Activated naive CD4-positive, alpha-beta T cell treated with anti-CD3 and anti-CD28 coated beads, Interleukin-2, amount 10 ng/mL, durations not matched to agents 7 days and 5 days (primary cell): ENCODE results near the gene SLC12A1.

ENCODE experiments used
- CTCF ChIA-PET: fragments of 350-600 bp; sonication (Branson Sonifier 250); formaldehyde crosslinking; loops from one replicate; lab custom pipeline; 2021; ENCODE audit warnings: antibody characterized with exemption; lab: Charles Lee
- DNase-seq: peaks from one replicate; pipeline ENCODE4 v3.0.0-alpha.2; 2020
- H3K27ac Mint-ChIP-seq: one replicate; pipeline ENCODE4 v1.8.0; 2021; ENCODE audit warnings: mild to moderate bottlenecking, moderate library complexity, mixed read lengths
- H3K27me3 Mint-ChIP-seq: one replicate; pipeline ENCODE4 v1.8.0; 2021; ENCODE audit warnings: mild to moderate bottlenecking, mixed read lengths
- H3K36me3 Mint-ChIP-seq: one replicate; pipeline ENCODE4 v1.8.0; 2021; ENCODE audit warnings: mixed read lengths
- H3K4me1 Mint-ChIP-seq: one replicate; pipeline ENCODE4 v1.8.0; 2021; ENCODE audit warnings: mixed read lengths
- H3K4me3 Mint-ChIP-seq: one replicate; pipeline ENCODE4 v1.8.0; 2021; ENCODE audit warnings: mild to moderate bottlenecking, moderate library complexity, mixed read lengths
- H3K9me3 Mint-ChIP-seq: one replicate; pipeline ENCODE4 v1.8.0; 2021; ENCODE audit warnings: mixed read lengths

SLC12A1 gene

GRCh38 chr15:48205981-48206380, at the start of gene SLC12A1:
SLC12A1 (plus strand) TSS chr15:48206302; CDS start chr15:48207720, 1,418 bp downstream.
- no peaks in the 10 kb centered on the region for H3K9me3 Mint-ChIP-seq
- CTCF ChIA-PET: no interaction called here

GRCh38 chr15:48168616-48169015, 37.5 kb upstream of the SLC12A1 start:
- CTCF ChIA-PET: no interaction called here
- Mint-ChIP-seq H3K36me3 (peaks cover 21% of the 10 kb centered on the region), H3K27me3 (no peaks in the 10 kb centered on the region), H3K4me1 (no peaks in the 10 kb centered on the region), H3K27ac (no peak overlapping the region), H3K4me3 (no peak overlapping the region), H3K9me3 (peaks cover 3% of the 10 kb centered on the region)
- DNase-seq: no peak

More at GRCh38 chr15:48205981-48206380, at the start of gene SLC12A1:
- H3K27me3 Mint-ChIP-seq: peaks cover 9% of the 10 kb centered on the region
- no peak within 1 kb of the TSS for H3K4me3 Mint-ChIP-seq
- DNase-seq: no peak
- no peak within 1 kb of the TSS for H3K27ac Mint-ChIP-seq
- H3K36me3 Mint-ChIP-seq: no peaks in the 10 kb centered on the region
- no peaks in the 10 kb centered on the region for H3K4me1 Mint-ChIP-seq

GRCh38 chr15:48170981-48171380, 35.1 kb upstream of the SLC12A1 start:
- DNase-seq: no peak
- Mint-ChIP-seq H3K27me3 (no peaks in the 10 kb centered on the region), H3K36me3 (peaks cover 20% of the 10 kb centered on the region), H3K9me3 (peaks cover 3% of the 10 kb centered on the region), H3K27ac (no peak overlapping the region), H3K4me3 (no peak overlapping the region), H3K4me1 (peaks cover 2% of the 10 kb centered on the region)
- CTCF ChIA-PET: no interaction called here

- DNase-seq: no peak
- peaks cover 3% of the 10 kb centered on the region for H3K9me3 Mint-ChIP-seq
- CTCF ChIA-PET: no interaction called here
- no peak overlapping the region for H3K4me3 Mint-ChIP-seq
- peaks cover 12% of the 10 kb centered on the region for H3K27me3 Mint-ChIP-seq
- peaks cover 18% of the 10 kb centered on the region for H3K4me1 Mint-ChIP-seq
- H3K27ac Mint-ChIP-seq: no peak overlapping the region
- H3K36me3 Mint-ChIP-seq: peaks cover 10% of the 10 kb centered on the region
These were observed 31.0 kb upstream of the SLC12A1 start for GRCh38 chr15:48175126-48175525.

GRCh38 chr15:48176112-48176511, 30.0 kb upstream of the SLC12A1 start:
- CTCF ChIA-PET: no interaction called here
- H3K4me3 Mint-ChIP-seq: no peak overlapping the region
- DNase-seq: no peak
- H3K27ac Mint-ChIP-seq: no peak overlapping the region
- H3K36me3 Mint-ChIP-seq: peaks cover 10% of the 10 kb centered on the region
- peaks cover 12% of the 10 kb centered on the region for H3K27me3 Mint-ChIP-seq
- H3K4me1 Mint-ChIP-seq: peaks cover 18% of the 10 kb centered on the region
- H3K9me3 Mint-ChIP-seq: peaks cover 3% of the 10 kb centered on the region

GRCh38 chr15:48176957-48177356, 29.1 kb upstream of the SLC12A1 start:
- CTCF ChIA-PET: interaction anchor here (1.2 kb wide), 1 partner anchor 18 kb away, joined by 3 read pairs; no protein-coding TSS in a partner anchor
- Mint-ChIP-seq H3K27me3 (peaks cover 14% of the 10 kb centered on the region), H3K36me3 (peaks cover 10% of the 10 kb centered on the region), H3K9me3 (peaks cover 3% of the 10 kb centered on the region), H3K27ac (no peak overlapping the region), H3K4me1 (peaks cover 18% of the 10 kb centered on the region), H3K4me3 (peak overlapping the region; percentile 89)
- DNase-seq: no peak

GRCh38 chr15:48177383-48177765, 28.7 kb upstream of the SLC12A1 start:
- H3K36me3 Mint-ChIP-seq: peaks cover 10% of the 10 kb centered on the region
- DNase-seq: no peak
- H3K4me3 Mint-ChIP-seq: peak overlapping the region; percentile 89
- H3K9me3 Mint-ChIP-seq: peaks cover 3% of the 10 kb centered on the region
- peaks cover 17% of the 10 kb centered on the region for H3K27me3 Mint-ChIP-seq
- H3K27ac Mint-ChIP-seq: peak overlapping the region; percentile 89
- H3K4me1 Mint-ChIP-seq: peaks cover 18% of the 10 kb centered on the region
- CTCF ChIA-PET: interaction anchor here (1.2 kb wide), 1 partner anchor 18 kb away, joined by 3 read pairs; no protein-coding TSS in a partner anchor

- Mint-ChIP-seq H3K4me1 (peaks cover 18% of the 10 kb centered on the region), H3K27me3 (peaks cover 17% of the 10 kb centered on the region), H3K27ac (peak within 1 kb of the TSS; percentile 89), H3K36me3 (peaks cover 7% of the 10 kb centered on the region), H3K4me3 (peak within 1 kb of the TSS; percentile 89), H3K9me3 (peaks cover 3% of the 10 kb centered on the region)
- DNase-seq: peak; percentile 83
- CTCF ChIA-PET: interaction anchor here (1.2 kb wide), 1 partner anchor 19 kb away, joined by 3 read pairs; no protein-coding TSS in a partner anchor
These were observed 28.1 kb upstream of the SLC12A1 start, which contains the start of gene MYEF2 for GRCh38 chr15:48177766-48178647. MYEF2 (minus strand) TSS chr15:48178295; CDS start chr15:48178237, 58 bp downstream.

- Mint-ChIP-seq H3K36me3 (peaks cover 7% of the 10 kb centered on the region), H3K27me3 (peaks cover 17% of the 10 kb centered on the region), H3K4me1 (peaks cover 18% of the 10 kb centered on the region), H3K4me3 (peak overlapping the region; percentile 56), H3K9me3 (no peaks in the 10 kb centered on the region), H3K27ac (no peak overlapping the region)
- DNase-seq: no peak
- CTCF ChIA-PET: no interaction called here
These were observed 27.5 kb upstream of the SLC12A1 start for GRCh38 chr15:48178648-48178931.

GRCh38 chr15:48182749-48183148, 23.4 kb upstream of the SLC12A1 start:
- Mint-ChIP-seq H3K36me3 (no peaks in the 10 kb centered on the region), H3K27ac (no peak overlapping the region), H3K9me3 (no peaks in the 10 kb centered on the region), H3K27me3 (peaks cover 13% of the 10 kb centered on the region), H3K4me1 (no peaks in the 10 kb centered on the region), H3K4me3 (no peak overlapping the region)
- CTCF ChIA-PET: no interaction called here
- no peak for DNase-seq

GRCh38 chr15:48185529-48185928, 20.6 kb upstream of the SLC12A1 start:
- Mint-ChIP-seq H3K4me1 (no peaks in the 10 kb centered on the region), H3K4me3 (no peak overlapping the region), H3K27me3 (peaks cover 5% of the 10 kb centered on the region), H3K9me3 (no peaks in the 10 kb centered on the region), H3K27ac (no peak overlapping the region), H3K36me3 (no peaks in the 10 kb centered on the region)
- CTCF ChIA-PET: no interaction called here
- DNase-seq: no peak

- CTCF ChIA-PET: no interaction called here
- H3K27me3 Mint-ChIP-seq: peaks cover 11% of the 10 kb centered on the region
- H3K4me3 Mint-ChIP-seq: no peak overlapping the region
- no peaks in the 10 kb centered on the region for H3K9me3 Mint-ChIP-seq
- H3K27ac Mint-ChIP-seq: no peak overlapping the region
- H3K36me3 Mint-ChIP-seq: no peaks in the 10 kb centered on the region
- DNase-seq: no peak
- peaks cover under 1% of the 10 kb centered on the region for H3K4me1 Mint-ChIP-seq
These were observed 19.8 kb upstream of the SLC12A1 start for GRCh38 chr15:48186271-48186670.

GRCh38 chr15:48190932-48191573, 15.0 kb upstream of the SLC12A1 start:
- CTCF ChIA-PET: no interaction called here
- H3K27me3 Mint-ChIP-seq: peaks cover 16% of the 10 kb centered on the region

GRCh38 chr15:48191574-48192225, 14.4 kb upstream of the SLC12A1 start, which contains the start of gene CTXN2:
CTXN2 (plus strand) TSS chr15:48191665; CDS start chr15:48201301, 9,636 bp downstream.
- no peak for DNase-seq
- H3K36me3 Mint-ChIP-seq: no peaks in the 10 kb centered on the region
- no peak within 1 kb of the TSS for H3K27ac Mint-ChIP-seq
- no peaks in the 10 kb centered on the region for H3K9me3 Mint-ChIP-seq
- no peak within 1 kb of the TSS for H3K4me3 Mint-ChIP-seq
- CTCF ChIA-PET: no interaction called here
- H3K27me3 Mint-ChIP-seq: peaks cover 16% of the 10 kb centered on the region
- peaks cover 4% of the 10 kb centered on the region for H3K4me1 Mint-ChIP-seq

More at GRCh38 chr15:48190932-48191573, 15.0 kb upstream of the SLC12A1 start:
- Mint-ChIP-seq H3K36me3 (no peaks in the 10 kb centered on the region), H3K9me3 (no peaks in the 10 kb centered on the region), H3K4me1 (peaks cover 4% of the 10 kb centered on the region), H3K4me3 (no peak overlapping the region), H3K27ac (no peak overlapping the region)
- peak; percentile 79 for DNase-seq
